Neutrophil (primary cell): ENCODE data around the gene EPHA6.
"Not testable (repeated sequence)": the region's sequence is repeated elsewhere in the genome, so short reads cannot be mapped to it uniquely, and the experiment has no call there.

ENCODE experiments used
- H3K27ac ChIP-seq: fragments of 200-600 bp; sonication (generic); 2 replicates; pipeline ENCODE4 v1.5.1; 2016; ENCODE audit warnings: mild to moderate bottlenecking, moderate library complexity
- H3K27me3 ChIP-seq: fragments of 200-600 bp; sonication (generic); 2 replicates; pipeline ENCODE4 v1.6.0; 2016; ENCODE audit warnings: mild to moderate bottlenecking
- H3K36me3 ChIP-seq: fragments of 200-600 bp; sonication (generic); 2 replicates; pipeline ENCODE4 v1.5.1; 2017
- H3K4me1 ChIP-seq, 2 experiments: fragments of 200-600 bp in 1 of 2; sonication (generic) in 1 of 2; 1 replicate in 1 of 2; 2 replicates in 1 of 2; pipeline versions ENCODE4 v1.5.1 to v1.6.1; 2013 to 2016; ENCODE audit warnings: low read depth in 1 of 2, low read length in 1 of 2, mild to moderate bottlenecking in 1 of 2, moderate library complexity in 1 of 2; ENCODE audit not compliant: control insufficient read depth in 1 of 2, insufficient read depth in 1 of 2
- H3K4me3 ChIP-seq, 2 experiments: fragments of 200-600 bp in 1 of 2; sonication (generic) in 1 of 2; 1 replicate in 1 of 2; 2 replicates in 1 of 2; pipeline ENCODE4 v1.5.1; 2013 to 2016; ENCODE audit warnings: low read depth in 1 of 2, low read length in 1 of 2, mild to moderate bottlenecking in 1 of 2, moderate library complexity in 1 of 2
- H3K9me3 ChIP-seq: fragments of 200-600 bp; sonication (generic); 2 replicates; pipeline ENCODE4 v1.5.1; 2016
- TF ChIP-seq, protein P1 (sequence below): fragments of 200-600 bp; sonication (generic); IDR thresholded peaks from 2 replicates; pipeline ENCODE4 v1.5.1; 2016; ENCODE audit warnings: antibody characterized with exemption

Gene EPHA6

DNA sequence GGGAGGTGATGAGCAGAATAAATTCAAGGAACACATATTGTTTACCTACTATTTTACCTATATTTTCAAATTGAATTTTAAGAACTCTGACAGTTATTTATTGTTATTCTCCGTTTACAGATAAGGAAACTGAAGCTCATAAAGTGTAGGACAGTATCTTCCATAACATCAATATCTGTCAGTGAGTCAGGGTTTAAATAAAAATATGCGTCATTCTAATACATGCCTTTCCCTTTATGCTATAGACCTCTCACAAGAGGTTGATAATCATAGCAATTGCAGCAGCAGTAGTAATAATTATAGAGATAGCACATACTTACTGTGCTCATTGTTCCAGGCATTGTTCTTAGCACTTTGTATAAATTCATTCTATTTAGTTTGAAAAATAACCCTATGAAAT lies 101.1 kb downstream of the EPHA6 start:
- H3K27ac ChIP-seq, result no peak overlapping the region

DNA sequence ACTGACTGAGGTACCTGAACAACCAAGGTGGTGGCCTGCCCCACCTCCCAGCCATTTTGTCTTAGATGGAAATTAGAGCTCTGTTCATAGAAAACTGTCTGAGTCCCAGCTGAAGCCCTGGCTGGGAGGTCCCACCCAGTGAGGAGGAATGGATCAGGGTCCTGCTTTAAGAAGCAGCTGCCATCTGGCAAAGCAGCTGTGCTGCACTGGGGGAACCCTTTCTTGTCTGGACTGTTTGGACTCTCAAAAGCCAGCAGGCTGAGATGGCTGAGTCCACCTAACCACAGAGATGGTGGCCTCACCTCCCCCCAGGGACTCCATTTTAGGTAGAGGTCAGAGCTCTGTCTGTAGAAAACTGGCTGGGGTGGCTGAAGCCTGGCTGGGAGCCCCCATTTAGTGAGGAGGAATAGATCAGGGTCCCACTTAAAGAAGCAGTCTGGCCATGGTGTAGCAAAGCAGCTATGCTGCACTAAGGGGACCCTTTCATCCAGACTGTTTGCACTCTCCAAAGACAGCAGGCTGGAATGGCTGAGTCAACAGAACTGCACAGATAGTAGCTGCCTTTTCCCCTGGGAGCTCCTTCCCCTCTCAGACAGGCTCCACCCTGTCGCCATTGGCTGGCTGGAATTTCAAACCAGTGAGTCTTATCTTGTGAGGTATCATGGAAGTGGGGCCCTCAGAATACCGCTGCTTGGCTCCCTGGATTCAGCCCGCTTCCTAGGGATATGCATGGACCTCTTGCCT lies 116.9 kb downstream of the EPHA6 start:
- no peaks in the 10 kb centered on the region for H3K27me3 ChIP-seq
- TF ChIP-seq, protein P1, sequence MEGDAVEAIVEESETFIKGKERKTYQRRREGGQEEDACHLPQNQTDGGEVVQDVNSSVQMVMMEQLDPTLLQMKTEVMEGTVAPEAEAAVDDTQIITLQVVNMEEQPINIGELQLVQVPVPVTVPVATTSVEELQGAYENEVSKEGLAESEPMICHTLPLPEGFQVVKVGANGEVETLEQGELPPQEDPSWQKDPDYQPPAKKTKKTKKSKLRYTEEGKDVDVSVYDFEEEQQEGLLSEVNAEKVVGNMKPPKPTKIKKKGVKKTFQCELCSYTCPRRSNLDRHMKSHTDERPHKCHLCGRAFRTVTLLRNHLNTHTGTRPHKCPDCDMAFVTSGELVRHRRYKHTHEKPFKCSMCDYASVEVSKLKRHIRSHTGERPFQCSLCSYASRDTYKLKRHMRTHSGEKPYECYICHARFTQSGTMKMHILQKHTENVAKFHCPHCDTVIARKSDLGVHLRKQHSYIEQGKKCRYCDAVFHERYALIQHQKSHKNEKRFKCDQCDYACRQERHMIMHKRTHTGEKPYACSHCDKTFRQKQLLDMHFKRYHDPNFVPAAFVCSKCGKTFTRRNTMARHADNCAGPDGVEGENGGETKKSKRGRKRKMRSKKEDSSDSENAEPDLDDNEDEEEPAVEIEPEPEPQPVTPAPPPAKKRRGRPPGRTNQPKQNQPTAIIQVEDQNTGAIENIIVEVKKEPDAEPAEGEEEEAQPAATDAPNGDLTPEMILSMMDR, result no peak
- H3K27ac ChIP-seq, result no peak overlapping the region
- no peaks in the 10 kb centered on the region for H3K9me3 ChIP-seq
- H3K4me1 ChIP-seq, result no peaks in the 10 kb centered on the region
- no peaks in the 10 kb centered on the region for H3K36me3 ChIP-seq
- no peak overlapping the region for H3K4me3 ChIP-seq

More for the DNA sequence above, 101.1 kb downstream of the EPHA6 start:
- Histone ChIP-seq H3K9me3 (no peaks in the 10 kb centered on the region), H3K4me1 (no peaks in the 10 kb centered on the region), H3K27me3 (no peaks in the 10 kb centered on the region), H3K36me3 (no peaks in the 10 kb centered on the region), H3K4me3 (no peak overlapping the region)
- TF ChIP-seq, protein P1, result no peak

DNA sequence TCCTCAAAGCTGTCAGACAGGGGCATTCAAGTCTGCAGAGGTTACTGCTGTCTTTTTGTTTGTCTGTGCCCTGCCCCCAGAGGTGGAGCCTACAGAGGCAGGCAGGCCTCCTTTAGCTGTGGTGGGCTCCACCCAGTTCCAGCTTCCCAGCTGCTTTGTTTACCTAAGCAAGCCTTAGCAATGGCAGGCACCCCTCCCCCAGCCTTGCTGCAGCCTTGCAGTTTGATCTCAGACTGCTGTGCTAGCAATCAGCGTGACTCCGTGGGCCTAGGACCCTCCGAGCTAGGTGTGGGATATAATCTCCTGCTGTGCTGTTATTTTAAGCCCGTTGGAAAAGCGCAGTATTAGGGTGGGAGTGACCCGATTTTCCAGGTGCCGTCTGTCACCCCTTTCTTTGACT lies 127.7 kb downstream of the EPHA6 start:
- not testable (repeated sequence) for H3K4me3 ChIP-seq, H3K27me3 ChIP-seq, H3K4me1 ChIP-seq, H3K9me3 ChIP-seq, H3K36me3 ChIP-seq, H3K27ac ChIP-seq

DNA sequence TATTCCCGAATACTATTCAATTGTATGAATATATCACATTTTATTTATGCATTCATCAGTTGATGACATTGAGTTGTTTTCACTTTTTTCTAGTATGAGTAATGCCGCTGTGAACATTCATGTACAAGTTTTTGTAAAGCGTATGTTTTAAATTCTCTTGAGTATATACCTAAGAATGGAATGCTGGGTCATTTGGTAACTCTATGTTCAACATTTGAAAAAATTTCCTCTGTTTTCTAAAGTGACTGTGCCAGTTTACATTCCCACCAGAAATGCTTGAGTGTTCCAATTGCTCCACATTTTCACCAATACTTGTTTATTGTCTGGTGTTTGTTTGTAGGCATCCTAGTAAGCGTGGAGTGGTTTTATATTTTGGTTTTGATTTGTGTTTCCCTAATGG lies 144.5 kb downstream of the EPHA6 start:
- Histone ChIP-seq H3K36me3 (no peaks in the 10 kb centered on the region), H3K27ac (no peak overlapping the region), H3K4me1 (no peaks in the 10 kb centered on the region), H3K4me3 (no peak overlapping the region), H3K27me3 (no peaks in the 10 kb centered on the region), H3K9me3 (no peaks in the 10 kb centered on the region)
- TF ChIP-seq, protein P1, result no peak

DNA sequence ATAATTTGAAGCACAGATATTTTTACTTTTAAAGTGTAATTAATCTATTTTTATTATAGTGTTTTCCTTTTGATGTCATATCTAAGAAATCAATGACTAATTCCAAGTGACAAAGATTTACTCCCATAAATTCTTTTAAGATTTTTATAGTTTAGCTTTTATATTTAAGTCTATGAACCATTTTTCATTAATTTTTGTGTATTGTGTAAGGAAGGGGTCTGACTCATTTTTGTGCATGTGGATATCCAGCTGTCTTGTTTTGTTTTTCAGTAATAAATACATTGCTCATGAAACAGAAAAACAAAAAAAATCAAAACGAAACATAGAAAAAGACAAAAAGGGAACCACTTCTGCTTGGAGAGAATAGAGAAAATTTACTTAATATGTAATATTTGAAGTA lies 145.1 kb downstream of the EPHA6 start:
- H3K4me3 ChIP-seq, result no peak overlapping the region
- no peaks in the 10 kb centered on the region for H3K9me3 ChIP-seq
- no peaks in the 10 kb centered on the region for H3K36me3 ChIP-seq
- H3K27me3 ChIP-seq, result no peaks in the 10 kb centered on the region
- no peak overlapping the region for H3K27ac ChIP-seq
- H3K4me1 ChIP-seq, result no peaks in the 10 kb centered on the region
- TF ChIP-seq, protein P1, result no peak

DNA sequence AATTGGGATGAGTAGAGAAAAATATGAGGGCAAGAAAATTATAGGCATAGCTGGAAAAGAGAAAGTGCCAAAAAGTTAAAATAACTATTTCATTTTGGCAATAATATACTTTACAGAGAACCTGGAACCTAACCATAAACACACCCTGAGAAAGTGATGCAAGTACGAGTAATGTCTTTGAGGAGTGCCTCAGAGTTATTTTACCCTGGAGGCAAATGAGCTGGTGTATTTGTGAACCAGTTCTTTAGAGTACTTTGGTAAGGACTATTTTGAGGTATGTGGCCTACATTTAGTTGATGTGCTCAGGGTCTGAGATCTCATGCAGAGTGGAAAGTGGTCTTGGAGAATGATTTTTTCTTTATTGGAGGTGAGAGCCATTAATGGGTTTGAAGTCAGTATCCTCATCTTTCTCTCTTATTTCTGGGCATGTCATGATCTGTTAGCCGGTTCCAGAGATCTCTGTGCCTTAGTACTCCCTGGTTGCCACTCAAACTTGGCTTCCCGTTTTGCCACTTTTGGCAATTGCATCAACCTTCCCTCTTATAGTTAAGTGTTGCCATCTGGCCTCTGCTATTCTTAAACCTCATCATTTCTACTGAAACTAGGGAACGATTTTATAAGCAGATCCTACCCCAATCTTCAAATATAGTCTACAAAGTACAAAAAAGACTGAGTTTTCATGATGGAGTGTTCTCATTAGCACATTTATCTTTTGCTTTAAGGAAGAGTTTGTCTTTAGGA lies 145.7 kb downstream of the EPHA6 start:
- TF ChIP-seq, protein P1, result no peak
- H3K4me3 ChIP-seq, result no peak overlapping the region
- H3K36me3 ChIP-seq, result no peaks in the 10 kb centered on the region
- no peak overlapping the region for H3K27ac ChIP-seq
- no peaks in the 10 kb centered on the region for H3K4me1 ChIP-seq
- H3K27me3 ChIP-seq, result no peaks in the 10 kb centered on the region
- H3K9me3 ChIP-seq, result no peaks in the 10 kb centered on the region
